GM13976 (cell line): ENCODE measurements around the gene SERGEF.

Experiments used
- DNase-seq: peaks from one replicate; pipeline ENCODE4 v3.0.0; 2012; ENCODE audit warnings: low spot score
- in situ Hi-C: fragments of 300-500 bp; cut with MboI; formaldehyde crosslinking; loops from one replicate; pipeline ENCODE4 v1.12.0; 2022; ENCODE audit warnings: low sequenced_read_pairs, mixed read lengths, inconsistent platforms; ENCODE audit not compliant: unreplicated experiment
- TF ChIP-seq, protein P1 (sequence below): IDR thresholded peaks from 2 replicates; pipeline ENCODE4 v1.5.1; 2012; ENCODE audit warnings: borderline replicate concordance, mild to moderate bottlenecking; ENCODE audit not compliant: insufficient read depth; ENCODE audit errors: extremely low read depth, missing control alignments, control extremely low read depth

SERGEF gene

GRCh38 chr11:17822401-17822781 lies 190.5 kb downstream of the SERGEF start:
- in situ Hi-C loops, result no loop called here
- TF ChIP-seq, protein P1, sequence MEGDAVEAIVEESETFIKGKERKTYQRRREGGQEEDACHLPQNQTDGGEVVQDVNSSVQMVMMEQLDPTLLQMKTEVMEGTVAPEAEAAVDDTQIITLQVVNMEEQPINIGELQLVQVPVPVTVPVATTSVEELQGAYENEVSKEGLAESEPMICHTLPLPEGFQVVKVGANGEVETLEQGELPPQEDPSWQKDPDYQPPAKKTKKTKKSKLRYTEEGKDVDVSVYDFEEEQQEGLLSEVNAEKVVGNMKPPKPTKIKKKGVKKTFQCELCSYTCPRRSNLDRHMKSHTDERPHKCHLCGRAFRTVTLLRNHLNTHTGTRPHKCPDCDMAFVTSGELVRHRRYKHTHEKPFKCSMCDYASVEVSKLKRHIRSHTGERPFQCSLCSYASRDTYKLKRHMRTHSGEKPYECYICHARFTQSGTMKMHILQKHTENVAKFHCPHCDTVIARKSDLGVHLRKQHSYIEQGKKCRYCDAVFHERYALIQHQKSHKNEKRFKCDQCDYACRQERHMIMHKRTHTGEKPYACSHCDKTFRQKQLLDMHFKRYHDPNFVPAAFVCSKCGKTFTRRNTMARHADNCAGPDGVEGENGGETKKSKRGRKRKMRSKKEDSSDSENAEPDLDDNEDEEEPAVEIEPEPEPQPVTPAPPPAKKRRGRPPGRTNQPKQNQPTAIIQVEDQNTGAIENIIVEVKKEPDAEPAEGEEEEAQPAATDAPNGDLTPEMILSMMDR, result no peak
- no peak for DNase-seq

- no peak for DNase-seq
- TF ChIP-seq, protein P1, result no peak
- in situ Hi-C loops, result no loop called here
These were observed 191.0 kb downstream of the SERGEF start for GRCh38 chr11:17821648-17822400.

DNA sequence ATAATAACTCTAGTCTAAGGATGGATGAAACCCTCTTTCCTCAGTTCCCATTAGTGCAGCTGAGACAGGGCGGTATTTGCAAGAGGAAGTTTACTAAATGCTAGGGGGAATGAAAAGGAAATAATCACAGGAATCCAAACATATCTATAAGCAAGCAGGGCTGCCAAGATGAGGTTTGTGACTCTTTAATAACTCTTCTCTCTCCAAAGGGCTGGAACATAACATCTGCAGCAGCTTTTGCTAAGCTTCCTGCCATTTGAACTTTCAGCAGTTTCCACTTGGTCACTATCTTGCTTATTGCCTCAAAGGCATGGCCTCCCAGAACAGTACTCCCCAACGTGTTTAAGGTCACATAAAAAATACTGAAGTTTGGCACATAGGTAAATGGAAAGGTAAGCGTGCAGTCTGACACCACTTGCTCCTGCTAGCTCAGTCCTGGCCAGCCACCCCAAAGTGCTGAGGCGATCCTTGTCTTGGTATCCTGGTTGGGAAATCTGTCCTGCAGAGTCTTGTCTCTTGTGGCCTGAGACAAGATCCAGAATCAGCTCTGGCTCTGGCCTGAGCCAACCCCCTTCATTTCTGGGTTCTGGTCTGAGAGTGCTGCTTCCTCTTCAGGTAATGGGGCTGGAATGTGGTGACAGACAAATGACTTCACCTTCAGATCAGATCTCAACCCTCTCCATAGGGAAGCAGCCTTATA lies 196.5 kb downstream of the SERGEF start:
- DNase-seq, result no peak
- in situ Hi-C loops, result no loop called here
- TF ChIP-seq, protein P1, result no peak

DNA sequence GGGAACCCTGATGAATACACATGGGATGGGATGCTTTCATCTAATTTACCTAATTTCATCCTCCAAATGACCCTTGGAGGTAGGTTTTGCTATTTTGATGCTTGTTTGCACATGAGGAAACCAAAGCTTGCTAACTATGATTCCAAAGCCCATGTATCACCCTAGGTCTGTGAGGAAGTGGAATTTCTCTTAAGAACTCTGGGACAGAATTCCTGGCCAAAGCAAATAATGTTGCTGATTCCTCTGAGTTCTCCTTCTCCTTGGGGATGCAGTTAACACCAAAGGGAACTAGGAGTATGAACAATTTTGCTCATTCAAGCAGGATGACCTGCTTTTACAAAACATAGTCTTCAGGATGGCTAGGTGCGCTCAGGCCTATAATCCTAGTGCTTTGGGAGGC lies 198.3 kb downstream of the SERGEF start:
- TF ChIP-seq, protein P1, result no peak
- in situ Hi-C loops, result no loop called here
- DNase-seq, result no peak

GRCh38 chr11:17813391-17814059 lies 199.3 kb downstream of the SERGEF start:
- in situ Hi-C loops, result no loop called here
- TF ChIP-seq, protein P1, result no peak
- no peak for DNase-seq

GRCh38 chr11:17812865-17813187 lies 200.0 kb downstream of the SERGEF start:
- in situ Hi-C loops, result no loop called here
- no peak for DNase-seq
- TF ChIP-seq, protein P1, result no peak
